ENCODE results near the gene TM4SF5.

Gene TM4SF5

GRCh38 chr17:4747847-4748246 lies 23.8 kb upstream of the TM4SF5 start:
- no peak for DNase-seq (ENCODE audit: low read depth)

- no peak for DNase-seq (ENCODE audit: low read depth)
Observed at GRCh38 chr17:4748686-4749085, 23.0 kb upstream of the TM4SF5 start.

DNA sequence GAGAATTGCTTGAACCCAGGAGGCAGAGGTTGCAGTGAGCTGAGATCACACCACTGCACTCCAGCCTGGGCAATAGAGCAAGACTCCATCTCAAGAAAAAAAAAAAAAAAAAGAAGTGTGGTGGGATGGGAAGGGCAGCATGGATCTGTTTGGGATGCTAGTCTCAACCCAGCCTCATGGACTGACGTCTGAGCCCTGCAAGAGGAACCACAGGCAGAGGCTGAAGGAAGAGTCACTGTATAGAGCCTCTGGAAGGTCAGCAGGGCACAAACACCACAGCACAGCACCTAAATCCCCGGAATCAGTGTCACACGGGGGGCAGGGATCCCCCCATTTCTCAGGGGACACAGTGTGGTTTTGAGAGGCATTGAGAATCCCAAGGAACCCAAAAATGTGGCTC lies 21.1 kb upstream of the TM4SF5 start:
- DNase-seq (ENCODE audit: low read depth) = no peak

GRCh38 chr17:4751932-4752331 lies 19.8 kb upstream of the TM4SF5 start:
- DNase-seq (ENCODE audit: low read depth) = no peak

- DNase-seq (ENCODE audit: low read depth) = no peak
Observed at GRCh38 chr17:4753392-4753791, 18.3 kb upstream of the TM4SF5 start.

- DNase-seq (ENCODE audit: low read depth) = no peak
Observed at GRCh38 chr17:4759776-4760236, 11.9 kb upstream of the TM4SF5 start.

GRCh38 chr17:4764595-4764994 lies 7.1 kb upstream of the TM4SF5 start:
- no peak for DNase-seq (ENCODE audit: low read depth)

DNA sequence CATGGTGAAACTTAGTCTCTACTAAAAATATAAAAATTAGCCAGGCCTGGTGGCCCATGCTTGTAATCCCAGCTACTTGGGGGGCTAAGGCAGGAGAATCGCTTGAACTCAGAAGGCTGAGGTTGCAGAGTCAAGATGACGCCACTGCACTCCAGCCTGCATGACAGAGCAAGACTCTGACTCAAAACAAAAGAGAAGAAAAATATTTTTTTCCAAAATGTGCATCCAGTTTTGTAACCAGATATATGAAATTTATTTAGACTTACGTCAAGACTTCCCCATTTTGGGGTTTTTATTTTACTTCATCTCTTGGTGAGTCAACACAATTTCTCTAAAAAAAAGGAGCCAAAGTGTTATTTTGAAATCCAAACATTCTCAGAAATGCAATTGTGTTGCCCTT lies 5.5 kb upstream of the TM4SF5 start:
- DNase-seq (ENCODE audit: low read depth) = no peak

DNA sequence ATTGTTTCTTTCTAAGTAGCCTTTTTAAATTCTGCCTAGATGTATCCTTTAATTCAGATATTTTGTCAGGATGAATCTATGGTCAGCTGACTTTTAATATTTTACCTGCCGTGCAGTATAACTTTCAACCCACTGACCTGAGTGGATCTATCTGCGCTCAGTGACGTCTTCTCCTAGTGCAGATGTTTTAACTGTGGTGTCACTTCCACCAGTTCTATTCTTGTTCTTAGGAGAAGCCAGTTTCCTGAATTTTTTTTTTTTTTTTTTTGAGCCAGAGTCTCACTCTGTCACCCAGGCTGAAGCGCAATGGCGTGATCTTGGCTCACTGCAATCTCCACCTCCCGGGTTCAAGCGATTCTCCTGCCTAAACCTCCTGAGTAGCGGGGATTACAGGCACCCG lies 5.0 kb upstream of the TM4SF5 start:
- DNase-seq (ENCODE audit: low read depth) = no peak

DNA sequence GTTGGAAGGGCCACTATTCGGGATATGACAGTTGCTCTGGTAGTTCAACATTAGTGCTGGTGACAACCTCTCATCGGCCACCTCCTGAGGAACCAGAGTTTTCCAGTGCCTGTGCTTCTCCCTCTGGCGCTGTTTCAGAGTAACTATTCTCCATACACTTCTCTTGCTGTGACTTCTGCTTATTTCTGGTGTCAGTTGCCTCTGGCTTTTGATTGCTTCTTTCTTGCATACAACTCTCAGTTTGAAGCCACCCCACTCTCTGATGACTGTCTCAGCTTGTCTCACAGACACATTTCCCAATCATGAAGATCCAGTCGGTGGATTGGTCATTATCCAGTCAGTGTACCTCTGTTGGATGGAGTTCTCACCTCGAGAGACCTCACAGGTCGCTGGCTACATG lies 3.4 kb upstream of the TM4SF5 start:
- no peak for DNase-seq (ENCODE audit: low read depth)

DNA sequence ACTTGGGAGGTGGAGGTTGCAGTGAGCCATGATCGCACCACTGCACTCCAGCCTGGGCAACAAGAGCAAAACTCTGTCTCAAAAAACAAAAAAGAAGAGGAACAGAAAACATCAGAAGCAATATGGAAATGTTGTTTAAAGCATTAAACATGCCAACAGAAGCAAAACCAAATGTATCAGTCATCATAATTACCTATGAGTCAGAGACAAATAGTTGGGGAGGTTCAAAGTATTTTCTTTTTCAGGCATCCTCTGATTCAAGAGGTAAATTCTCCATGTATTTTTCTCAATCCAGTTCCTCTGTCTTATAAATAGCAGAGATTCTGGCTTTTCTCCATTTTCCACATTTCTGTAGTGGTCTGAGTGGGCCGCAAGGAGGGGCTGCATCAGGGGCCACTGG lies 2.1 kb upstream of the TM4SF5 start:
- DNase-seq (ENCODE audit: low read depth) = no peak

DNA sequence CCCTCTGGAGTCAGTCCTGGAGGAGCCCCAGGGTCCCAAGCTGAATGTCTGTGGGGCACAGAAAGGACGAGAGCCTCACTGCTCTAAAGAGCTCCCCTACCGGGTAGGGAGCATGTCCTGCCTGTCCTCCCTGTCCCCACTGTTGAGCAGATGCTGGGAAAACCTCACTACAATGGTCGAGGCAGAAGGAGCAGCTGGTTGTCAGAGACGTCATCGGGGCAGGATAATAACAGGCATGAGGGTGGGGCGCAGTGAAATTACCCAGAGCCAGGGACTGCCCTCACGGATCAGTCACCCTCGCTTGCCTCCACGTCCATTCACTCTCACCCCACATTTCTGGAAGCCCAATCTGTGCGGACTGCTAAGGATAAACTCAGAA lies 538 bp downstream of the TM4SF5 start:
- no peak for DNase-seq (ENCODE audit: low read depth)

GRCh38 chr17:4777969-4778760 lies 6.5 kb downstream of the TM4SF5 start:
- no peak for DNase-seq (ENCODE audit: low read depth)

DNA sequence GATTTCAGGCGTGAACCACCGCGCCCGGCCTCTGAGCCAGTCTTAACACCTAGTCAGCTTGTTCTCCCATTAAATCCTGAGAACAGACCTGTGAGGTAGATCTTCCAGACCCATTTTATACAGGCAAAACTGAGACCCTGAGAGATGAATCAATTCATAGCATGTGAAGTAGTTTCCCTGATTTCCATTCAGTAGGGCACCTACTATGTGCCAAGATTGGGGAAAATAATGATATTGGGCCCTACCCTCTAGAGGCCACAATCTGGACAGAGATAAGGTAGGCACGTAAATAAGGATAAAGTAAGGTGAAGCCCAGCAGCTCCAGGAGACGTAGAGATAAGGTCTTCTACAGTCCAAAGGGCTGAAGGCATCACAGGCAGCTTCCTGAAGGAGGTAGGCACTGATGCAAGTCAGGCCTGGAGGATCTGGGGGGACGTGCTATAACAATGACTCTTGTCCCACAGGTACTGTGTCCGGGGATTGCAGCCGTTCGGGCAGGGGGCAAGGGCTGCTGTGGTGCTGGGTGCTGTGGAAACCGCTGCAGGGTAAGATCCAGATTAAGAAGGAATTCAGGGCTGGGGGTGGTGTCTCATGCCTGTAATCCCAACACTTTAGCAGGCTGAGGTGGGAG lies 8.8 kb downstream of the TM4SF5 start:
- DNase-seq (ENCODE audit: low read depth) = no peak

DNA sequence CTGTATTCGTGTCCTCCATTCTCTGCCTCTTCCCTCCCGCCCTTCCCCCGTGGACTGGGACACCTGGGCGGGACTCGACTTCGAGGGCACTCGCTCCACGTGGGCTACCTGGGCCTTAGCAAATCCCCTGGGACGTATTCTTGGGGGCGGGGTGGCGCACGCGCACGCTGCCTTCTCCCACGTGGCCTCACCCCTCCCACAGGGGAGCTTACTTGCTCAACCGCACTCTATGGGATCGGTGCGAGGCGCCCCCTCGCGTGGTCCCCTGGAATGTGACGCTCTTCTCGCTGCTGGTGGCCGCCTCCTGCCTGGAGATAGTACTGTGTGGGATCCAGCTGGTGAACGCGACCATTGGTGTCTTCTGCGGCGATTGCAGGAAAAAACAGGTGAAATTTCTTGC lies 11.0 kb downstream of the TM4SF5 start:
- DNase-seq (ENCODE audit: low read depth) = no peak

GRCh38 chr17:4785311-4786105 lies 13.8 kb downstream of the TM4SF5 start:
- DNase-seq (ENCODE audit: low read depth) = no peak

DNA sequence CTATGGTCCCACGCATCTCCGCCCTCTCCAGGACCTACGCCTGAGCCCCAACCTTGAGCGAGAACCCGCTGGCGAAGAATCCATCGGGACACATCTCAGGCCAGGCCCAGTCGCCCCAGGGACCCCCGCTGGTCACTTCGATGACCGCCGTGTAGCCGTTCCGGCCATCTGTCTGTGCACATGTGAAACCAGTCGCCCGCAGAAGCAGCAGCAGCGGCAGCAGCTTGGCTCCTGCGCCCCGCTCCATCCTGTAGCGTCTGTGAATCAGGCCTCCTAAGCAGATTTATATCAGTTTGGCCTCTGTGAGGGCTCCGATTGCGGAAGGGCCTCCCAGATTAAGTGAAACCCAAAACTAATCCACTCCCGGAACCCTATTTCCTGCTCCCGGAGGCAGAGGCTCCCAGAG lies 14.4 kb downstream of the TM4SF5 start, which contains the start of gene VMO1:
TSS of gene VMO1 (minus strand) at position 259 of the 406 bp plus-strand sequence. CDS start at position 247, 12 bp downstream.
- DNase-seq (ENCODE audit: low read depth) = no peak

GRCh38 chr17:4786516-4786915 lies 14.8 kb downstream of the TM4SF5 start:
- no peak for DNase-seq (ENCODE audit: low read depth)

DNA sequence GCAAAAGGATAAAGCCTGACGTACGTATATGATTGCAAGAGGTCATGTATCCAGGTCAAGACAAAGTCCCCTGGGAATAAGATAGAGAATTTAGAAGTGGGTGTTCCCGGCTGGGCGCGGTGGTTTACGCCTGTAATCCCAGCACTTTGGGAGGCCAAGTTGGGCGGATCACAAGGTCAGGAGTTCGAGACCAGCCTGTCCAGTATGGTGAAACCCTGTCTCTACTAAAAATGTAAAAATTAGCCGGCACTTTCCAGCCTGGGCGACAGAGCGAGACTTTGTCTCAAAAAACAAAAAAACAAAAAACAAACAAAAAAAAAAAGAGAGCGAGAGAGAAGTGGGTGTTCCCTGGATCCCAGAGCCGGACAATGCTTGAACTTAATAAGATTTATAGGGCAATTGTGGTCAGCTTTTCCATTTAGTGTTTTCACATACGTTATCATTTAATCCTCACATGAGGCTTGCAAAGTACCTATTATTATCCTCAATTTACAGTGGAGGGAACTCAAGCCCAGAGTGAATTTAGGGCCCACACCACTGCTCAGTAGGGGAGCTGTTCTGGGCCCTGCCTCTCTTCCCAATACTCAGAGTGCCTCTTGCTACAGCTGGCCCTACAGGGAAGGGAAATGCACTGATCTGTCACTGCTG lies 16.6 kb downstream of the TM4SF5 start:
- no peak for DNase-seq (ENCODE audit: low read depth)

DNA sequence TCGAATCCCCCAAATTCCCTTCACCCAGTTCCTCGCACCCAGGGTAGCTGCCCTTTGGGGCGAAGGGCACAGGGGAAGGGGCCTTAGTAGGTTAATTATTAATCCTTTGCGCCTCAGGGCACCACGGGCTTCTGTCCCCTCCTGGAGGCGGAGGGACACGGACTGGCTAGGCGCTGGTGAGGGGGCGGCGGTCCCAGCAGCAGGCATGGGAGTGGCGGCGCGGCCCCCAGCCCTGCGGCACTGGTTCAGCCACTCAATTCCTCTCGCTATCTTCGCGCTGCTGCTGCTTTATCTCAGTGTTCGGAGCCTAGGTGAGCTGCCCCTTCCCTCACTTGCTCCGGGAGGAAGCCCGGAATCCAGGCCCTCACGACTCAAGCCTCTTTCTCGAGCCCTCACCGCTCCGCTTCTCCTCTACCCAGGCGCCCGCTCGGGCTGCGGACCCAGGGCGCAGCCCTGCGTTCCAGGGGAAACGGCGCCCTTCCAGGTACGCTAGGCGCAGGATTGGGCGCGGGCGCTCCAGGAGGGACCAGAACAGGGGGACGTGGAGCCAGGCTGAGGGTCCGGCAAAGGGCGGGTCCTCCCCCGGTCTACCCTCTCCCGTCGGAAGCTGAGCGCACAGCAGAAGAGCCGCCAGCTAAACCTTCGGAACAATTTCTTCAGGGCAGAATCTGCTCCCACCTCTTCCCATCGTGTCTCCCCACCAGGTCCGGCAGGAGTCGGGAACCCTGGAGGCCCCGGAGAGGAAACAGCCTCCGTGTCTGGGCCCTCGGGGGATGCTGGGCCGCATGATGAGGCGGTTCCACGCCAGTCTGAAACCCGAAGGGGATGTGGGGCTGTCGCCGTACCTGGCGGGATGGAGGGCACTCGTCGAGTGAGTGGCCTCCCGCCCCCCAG lies 17.4 kb downstream of the TM4SF5 start, which contains the start of gene GLTPD2:
TSS of gene GLTPD2 (plus strand) at position 158 of the 894 bp plus-strand sequence. CDS start at position 206, 48 bp downstream.
- no peak for DNase-seq (ENCODE audit: low read depth)

DNA sequence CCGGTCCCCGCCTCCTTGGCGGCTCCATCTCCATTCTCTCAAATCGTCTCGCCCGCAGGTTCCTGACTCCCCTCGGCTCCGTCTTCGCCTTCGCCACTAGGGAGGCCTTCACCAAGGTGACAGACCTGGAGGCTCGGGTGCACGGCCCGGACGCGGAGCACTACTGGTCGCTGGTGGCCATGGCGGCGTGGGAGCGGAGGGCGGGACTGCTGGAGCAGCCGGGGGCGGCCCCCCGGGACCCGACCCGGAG lies 17.9 kb downstream of the TM4SF5 start:
- no peak for DNase-seq (ENCODE audit: low read depth)

Measured in stimulated activated CD8-positive, alpha-beta memory T cell treated with anti-CD3 and anti-CD28 coated beads, Interleukin-15, amount 100 ng/mL, for 24 hours (primary cell).